ENCODE measurements around the gene DUSP8. TPM values are rescaled to one million over a fixed set of nuclear protein-coding genes. Genes with fewer than 3 reads are reported as not detected.
A peak's percentile ranks its signal among the peaks of the same experiment; 100 is the strongest.

DUSP8 gene
- total RNA-seq, 2 experiments from 2014 or later, result 83.9 to 91.2 TPM

- H3K9me3 Mint-ChIP-seq, result no peaks in the 10 kb centered on the region
- no peaks in the 10 kb centered on the region for H3K4me1 Mint-ChIP-seq (ENCODE audit: low read depth)
- no peak overlapping the region for H3K27ac ChIP-seq (ENCODE audit: low read depth in 1 of 2, low read length in 2 of 2)
- peaks cover 0 to 16% of the 10 kb centered on the region in 2 experiments for H3K9me3 ChIP-seq (ENCODE audit: control insufficient read depth in 1 of 2, insufficient read depth in 1 of 2, low read length in 2 of 2)
- no peaks in the 10 kb centered on the region for H3K36me3 Mint-ChIP-seq (ENCODE audit: low read depth)
- ATAC-seq (ENCODE audit: poor library complexity), result no peak
- peaks cover 15% of the 10 kb centered on the region for H3K27me3 Mint-ChIP-seq
- no peak overlapping the region for H3K4me3 Mint-ChIP-seq
- H3K4me1 ChIP-seq (ENCODE audit: insufficient read depth, low read length), result peaks cover 18% of the 10 kb centered on the region
- TF ChIP-seq, protein P1, sequence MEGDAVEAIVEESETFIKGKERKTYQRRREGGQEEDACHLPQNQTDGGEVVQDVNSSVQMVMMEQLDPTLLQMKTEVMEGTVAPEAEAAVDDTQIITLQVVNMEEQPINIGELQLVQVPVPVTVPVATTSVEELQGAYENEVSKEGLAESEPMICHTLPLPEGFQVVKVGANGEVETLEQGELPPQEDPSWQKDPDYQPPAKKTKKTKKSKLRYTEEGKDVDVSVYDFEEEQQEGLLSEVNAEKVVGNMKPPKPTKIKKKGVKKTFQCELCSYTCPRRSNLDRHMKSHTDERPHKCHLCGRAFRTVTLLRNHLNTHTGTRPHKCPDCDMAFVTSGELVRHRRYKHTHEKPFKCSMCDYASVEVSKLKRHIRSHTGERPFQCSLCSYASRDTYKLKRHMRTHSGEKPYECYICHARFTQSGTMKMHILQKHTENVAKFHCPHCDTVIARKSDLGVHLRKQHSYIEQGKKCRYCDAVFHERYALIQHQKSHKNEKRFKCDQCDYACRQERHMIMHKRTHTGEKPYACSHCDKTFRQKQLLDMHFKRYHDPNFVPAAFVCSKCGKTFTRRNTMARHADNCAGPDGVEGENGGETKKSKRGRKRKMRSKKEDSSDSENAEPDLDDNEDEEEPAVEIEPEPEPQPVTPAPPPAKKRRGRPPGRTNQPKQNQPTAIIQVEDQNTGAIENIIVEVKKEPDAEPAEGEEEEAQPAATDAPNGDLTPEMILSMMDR (IDR thresholded peaks at IDR 0.05), result no peak
- ChIA-PET POLR2A (no interaction called here), CTCF (no interaction called here)
- peaks cover 2% of the 10 kb centered on the region for H3K36me3 ChIP-seq (ENCODE audit: insufficient read depth, low read length)
- peaks cover 13 to 28% of the 10 kb centered on the region in 2 experiments for H3K27me3 ChIP-seq (ENCODE audit: control insufficient read depth in 1 of 2, insufficient read depth in 2 of 2, low read length in 2 of 2)
- H3K4me3 ChIP-seq (ENCODE audit: low read length), result no peak overlapping the region
- DNase-seq, result no peak
- intact Hi-C loops (cut with DNase I, micrococcal nuclease), result no loop called here
- H3K27ac Mint-ChIP-seq, result no peak overlapping the region
Observed at GRCh38 chr11:1541474-1542204, 30.4 kb downstream of the DUSP8 start.

GRCh38 chr11:1540074-1540473, 32.0 kb downstream of the DUSP8 start:
- no peak overlapping the region for H3K4me3 ChIP-seq (ENCODE audit: low read length)
- Mint-ChIP-seq H3K27me3 (peaks cover 1% of the 10 kb centered on the region), H3K4me1 (ENCODE audit: low read depth) (peaks cover 2% of the 10 kb centered on the region), H3K4me3 (no peak overlapping the region), H3K27ac (no peak overlapping the region), H3K9me3 (no peaks in the 10 kb centered on the region), H3K36me3 (ENCODE audit: low read depth) (peaks cover 9% of the 10 kb centered on the region)
- peaks cover 0 to 12% of the 10 kb centered on the region in 2 experiments for H3K27me3 ChIP-seq (ENCODE audit: control insufficient read depth in 1 of 2, insufficient read depth in 2 of 2, low read length in 2 of 2)
- ChIA-PET CTCF (no interaction called here), POLR2A (interaction anchor here (0.7 kb wide), 2 partner anchors 49 to 250 kb away, joined by 3 to 4 read pairs; no protein-coding TSS in a partner anchor)
- H3K36me3 ChIP-seq (ENCODE audit: insufficient read depth, low read length), result peaks cover 16% of the 10 kb centered on the region
- ATAC-seq (ENCODE audit: poor library complexity) (no peak), DNase-seq (no peak)
- H3K27ac ChIP-seq (ENCODE audit: low read depth in 1 of 2, low read length in 2 of 2), result no peak overlapping the region
- peaks cover 25% of the 10 kb centered on the region for H3K4me1 ChIP-seq (ENCODE audit: insufficient read depth, low read length)
- peaks cover 0 to 11% of the 10 kb centered on the region in 2 experiments for H3K9me3 ChIP-seq (ENCODE audit: control insufficient read depth in 1 of 2, insufficient read depth in 1 of 2, low read length in 2 of 2)
- intact Hi-C loops (cut with DNase I, micrococcal nuclease), result no loop called here
- TF ChIP-seq, protein P1 (IDR thresholded peaks at IDR 0.05), result no peak

- Histone ChIP-seq H3K36me3 (ENCODE audit: insufficient read depth, low read length) (peaks cover 26% of the 10 kb centered on the region), H3K27ac (ENCODE audit: low read depth in 1 of 2, low read length in 2 of 2) (no peak overlapping the region), H3K4me3 (ENCODE audit: low read length) (no peak overlapping the region), H3K4me1 (ENCODE audit: insufficient read depth, low read length) (peaks cover 43% of the 10 kb centered on the region), H3K27me3 (ENCODE audit: control insufficient read depth in 1 of 2, insufficient read depth in 2 of 2, low read length in 2 of 2) (no peaks in the 10 kb centered on the region), H3K9me3 (ENCODE audit: control insufficient read depth in 1 of 2, insufficient read depth in 1 of 2, low read length in 2 of 2) (no peaks in the 10 kb centered on the region)
- Mint-ChIP-seq H3K27ac (no peak overlapping the region), H3K4me3 (peak overlapping the region; percentile 48), H3K36me3 (ENCODE audit: low read depth) (peaks cover 19% of the 10 kb centered on the region), H3K27me3 (no peaks in the 10 kb centered on the region), H3K9me3 (no peaks in the 10 kb centered on the region), H3K4me1 (ENCODE audit: low read depth) (peaks cover 12% of the 10 kb centered on the region)
- TF ChIP-seq, protein P1 (IDR thresholded peaks at IDR 0.05), result no peak
- ATAC-seq (ENCODE audit: poor library complexity) (no peak), DNase-seq (no peak)
- CTCF ChIA-PET, result interaction anchor here (1.5 to 2.1 kb wide), 2 partner anchors 9 to 37 kb away, joined by 5 to 9 read pairs; no protein-coding TSS in a partner anchor
- POLR2A ChIA-PET, result no interaction called here
- intact Hi-C loops (cut with DNase I, micrococcal nuclease), result no loop called here
Observed at GRCh38 chr11:1538153-1538552, 33.9 kb downstream of the DUSP8 start.
